Measurements from ENCODE around the gene PLD3.

DNA sequence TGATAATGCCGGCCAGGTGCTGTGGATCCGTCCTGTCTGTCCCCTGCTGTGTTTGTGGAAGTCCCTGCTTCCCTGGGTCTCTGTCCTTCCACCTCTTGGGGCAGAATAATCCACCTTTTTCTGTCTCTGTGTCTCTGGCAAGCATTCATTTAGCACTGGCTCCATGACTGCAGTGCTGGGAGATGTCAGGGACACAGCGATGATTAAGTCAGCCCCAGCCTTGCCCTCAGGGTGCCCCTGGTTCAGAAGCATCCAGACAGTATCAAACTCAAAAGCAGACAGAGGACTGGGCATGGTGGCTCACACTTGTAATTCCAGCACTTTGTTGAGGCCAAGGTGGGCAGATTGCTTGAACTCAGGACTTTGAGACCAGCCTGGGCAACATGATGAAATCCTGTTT, 40.0 kb downstream of the PLD3 start:
- TF ChIP-seq, protein P1, sequence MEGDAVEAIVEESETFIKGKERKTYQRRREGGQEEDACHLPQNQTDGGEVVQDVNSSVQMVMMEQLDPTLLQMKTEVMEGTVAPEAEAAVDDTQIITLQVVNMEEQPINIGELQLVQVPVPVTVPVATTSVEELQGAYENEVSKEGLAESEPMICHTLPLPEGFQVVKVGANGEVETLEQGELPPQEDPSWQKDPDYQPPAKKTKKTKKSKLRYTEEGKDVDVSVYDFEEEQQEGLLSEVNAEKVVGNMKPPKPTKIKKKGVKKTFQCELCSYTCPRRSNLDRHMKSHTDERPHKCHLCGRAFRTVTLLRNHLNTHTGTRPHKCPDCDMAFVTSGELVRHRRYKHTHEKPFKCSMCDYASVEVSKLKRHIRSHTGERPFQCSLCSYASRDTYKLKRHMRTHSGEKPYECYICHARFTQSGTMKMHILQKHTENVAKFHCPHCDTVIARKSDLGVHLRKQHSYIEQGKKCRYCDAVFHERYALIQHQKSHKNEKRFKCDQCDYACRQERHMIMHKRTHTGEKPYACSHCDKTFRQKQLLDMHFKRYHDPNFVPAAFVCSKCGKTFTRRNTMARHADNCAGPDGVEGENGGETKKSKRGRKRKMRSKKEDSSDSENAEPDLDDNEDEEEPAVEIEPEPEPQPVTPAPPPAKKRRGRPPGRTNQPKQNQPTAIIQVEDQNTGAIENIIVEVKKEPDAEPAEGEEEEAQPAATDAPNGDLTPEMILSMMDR (conservative IDR thresholded peaks at IDR 0.05 in 1 of 2, IDR thresholded peaks at IDR 0.05 in 1 of 2; ENCODE audit: low read depth in 1 of 2, low read length in 2 of 2) = no peak
- TF ChIP-seq EZH2 (IDR thresholded peaks at IDR 0.05; ENCODE audit: low read length, missing control alignments) = no peak

Measured in fibroblast of lung (primary cell).